HG02981 (cell line): ENCODE measurements around the gene BTBD6.
A peak's percentile ranks its signal among the peaks of the same experiment; 100 is the strongest.
"Not testable (repeated sequence)": the region's sequence is repeated elsewhere in the genome, so short reads cannot be mapped to it uniquely, and the experiment has no call there.

Source experiments
- ATAC-seq: cut with Tn5 transposase; IDR thresholded peaks from one replicate; pipeline ENCODE4 v1.9.1; 2021; ENCODE audit warnings: mild to moderate bottlenecking, moderate library complexity; ENCODE audit not compliant: unreplicated experiment

The BTBD6 gene

DNA sequence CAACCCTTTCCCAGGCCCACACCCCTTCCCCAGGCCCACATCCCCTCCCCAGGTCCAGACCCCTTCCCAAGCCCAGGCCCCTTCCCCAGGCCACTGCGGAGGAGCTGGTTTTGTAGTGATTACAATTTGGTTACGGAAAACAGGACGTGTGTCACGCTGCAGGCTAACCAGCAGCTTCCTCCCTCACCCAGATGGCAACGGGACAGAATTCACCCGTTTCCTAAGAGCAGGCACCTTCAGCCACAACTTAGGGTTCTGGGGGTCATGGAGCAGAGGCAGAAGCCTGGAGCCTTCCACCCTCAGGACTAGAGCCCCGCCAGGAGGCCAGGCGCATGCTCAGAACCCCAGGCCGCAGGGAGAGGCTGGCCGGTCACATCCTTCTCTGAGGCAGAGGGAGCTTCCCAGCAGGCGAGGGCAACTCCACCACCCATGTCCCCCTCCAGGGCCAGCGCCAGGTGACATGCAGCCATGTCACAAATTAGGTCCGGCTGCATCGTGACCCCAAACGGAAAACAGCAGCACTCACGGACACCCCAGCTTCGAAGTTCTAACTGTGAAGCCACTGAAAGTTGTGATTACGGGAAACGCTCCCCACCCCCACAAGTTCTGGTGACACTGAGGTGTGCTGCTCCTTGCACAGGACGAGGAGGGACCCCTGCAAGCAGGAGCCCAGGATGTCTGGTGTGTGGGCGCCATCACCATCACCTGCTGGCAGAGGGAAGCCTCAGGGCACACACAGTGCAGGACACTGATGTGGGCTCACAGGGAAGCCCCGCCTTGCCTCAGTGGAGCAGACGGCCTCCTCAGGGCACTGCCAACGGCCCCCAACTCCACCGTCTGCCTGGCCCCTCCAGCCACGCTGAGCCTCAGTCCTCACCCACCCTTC is 44.7 kb downstream of the BTBD6 start:
- ATAC-seq: no peak

DNA sequence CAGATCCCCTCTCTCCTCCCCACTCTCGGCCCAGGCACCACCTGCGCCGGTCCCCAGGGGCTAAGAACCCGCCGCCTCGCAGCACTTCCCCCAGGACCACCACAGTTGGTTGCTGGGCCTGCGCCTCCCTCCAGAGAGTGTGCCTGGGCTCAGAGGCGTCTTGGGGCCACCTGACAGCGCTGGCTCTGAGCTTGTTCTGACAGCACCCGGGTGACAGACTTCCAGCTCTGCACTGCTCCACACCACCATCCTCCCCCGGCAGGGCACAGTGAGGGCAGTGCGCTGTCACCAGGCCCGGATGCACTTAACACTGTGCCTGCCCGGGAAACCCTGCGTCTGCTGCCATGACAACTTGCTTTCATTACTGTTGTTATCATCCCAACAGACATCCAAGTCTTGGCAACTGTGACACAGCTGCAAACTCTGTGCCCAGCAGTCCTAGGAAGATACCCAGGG is 45.8 kb downstream of the BTBD6 start:
- peak; percentile 75 for ATAC-seq

DNA sequence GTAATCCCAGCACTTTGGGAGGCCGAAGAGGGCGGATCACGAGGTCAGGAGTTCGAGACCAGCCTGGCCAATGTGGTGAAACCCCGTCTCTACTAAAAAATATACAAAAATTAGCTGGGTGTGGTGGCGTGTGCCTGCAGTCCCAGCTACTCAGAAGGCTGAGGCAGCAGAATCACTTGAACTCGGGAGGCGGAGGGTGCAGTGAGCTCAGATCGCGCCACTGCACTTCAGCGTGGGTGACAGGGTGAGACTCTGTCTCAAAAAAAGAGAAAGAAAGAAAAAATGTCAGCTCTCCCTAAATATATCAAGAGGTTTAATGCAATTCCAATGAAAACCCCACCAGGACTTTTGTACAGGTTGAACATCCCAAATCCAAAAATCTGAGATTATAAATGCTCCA is 49.0 kb downstream of the BTBD6 start:
- ATAC-seq: not testable (repeated sequence)

DNA sequence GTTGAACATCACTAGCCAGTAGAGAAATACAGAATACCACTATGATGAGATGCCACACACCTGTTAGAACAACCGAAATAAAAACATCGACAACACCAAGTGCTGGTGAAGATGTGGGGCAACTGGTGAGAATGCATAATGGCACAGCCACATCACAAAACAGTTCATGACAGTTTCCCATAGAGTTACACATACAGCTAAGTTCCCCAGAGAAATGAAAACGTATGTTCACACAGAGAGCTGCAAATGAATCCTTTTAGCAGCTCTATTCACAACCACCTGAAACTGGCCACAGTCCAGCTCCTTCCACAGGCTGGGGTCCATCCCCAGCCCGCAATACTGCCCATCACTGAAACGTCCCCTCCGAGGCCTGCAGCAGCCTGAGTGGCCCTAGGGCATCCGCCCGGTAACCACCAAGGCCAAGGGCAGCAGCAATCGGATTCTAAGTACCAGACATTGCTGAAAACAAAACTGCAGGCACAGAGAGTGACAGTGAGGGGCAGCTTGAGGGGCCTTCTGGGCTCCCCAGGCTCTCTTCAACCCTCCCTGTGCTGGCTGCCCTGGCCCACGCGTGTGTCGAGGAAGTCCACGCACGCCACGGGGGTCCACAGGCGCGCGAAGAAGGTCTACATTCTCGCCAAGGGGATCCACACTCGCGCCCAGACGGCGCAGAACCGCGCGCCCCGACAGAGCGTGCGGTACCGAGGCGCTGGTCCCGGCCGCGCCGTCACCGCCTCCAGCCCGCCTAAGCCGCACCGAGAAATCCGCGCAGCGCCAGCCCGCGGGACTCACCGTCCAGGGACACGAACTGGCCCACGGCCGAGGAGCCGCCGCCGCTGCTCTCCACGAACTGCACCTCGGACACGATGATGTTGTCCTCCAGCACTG is 51.6 kb downstream of the BTBD6 start:
- peak; percentile 2 for ATAC-seq
